Caco-2 (cell line): ENCODE measurements around the gene HINFP. TPM values are rescaled to one million over a fixed set of nuclear protein-coding genes. Genes with fewer than 3 reads are reported as not detected.

ENCODE experiments used
- BruUV-seq: library from RNA; stranded (reverse); fragments of 400-500 nt; replicated peaks from 2 replicates; lab custom pipeline; 2021; lab: Mats Ljungman, UMichigan
- CTCF ChIA-PET: fragments of 300-600 bp; sonication (Branson Sonifier 250); formaldehyde crosslinking; loops from one replicate; lab custom pipeline; 2022; ENCODE audit warnings: antibody characterized with exemption; lab: Charles Lee
- POLR2A ChIA-PET: fragments of 300-600 bp; sonication (Branson Sonifier 250); formaldehyde crosslinking; loops from one replicate; lab custom pipeline; 2022; ENCODE audit warnings: antibody characterized with exemption; lab: Charles Lee
- DNase-seq, 2 experiments: peaks; one replicate each; pipeline versions ENCODE4 v3.0.0 to v3.0.0-alpha.2; 2020 to 2022
- H3K27me3 ChIP-seq: replicated peaks from 2 replicates; pipeline ENCODE4 v1.6.0; 2011; ENCODE audit warnings: low read length; ENCODE audit not compliant: control insufficient read depth, insufficient read depth
- H3K36me3 ChIP-seq: 2 replicates; pipeline ENCODE4 v1.5.1; 2011; ENCODE audit warnings: low read length; ENCODE audit not compliant: control insufficient read depth, insufficient read depth
- H3K4me1 ChIP-seq: fragments of 250-450 bp; sonication (Bioruptor Pico); 2 replicates; pipeline ENCODE4 v1.5.1; 2020; ENCODE audit warnings: mild to moderate bottlenecking
- H3K4me3 ChIP-seq: 2 replicates; pipeline ENCODE4 v1.5.1; 2011; ENCODE audit warnings: low read depth, mild to moderate bottlenecking, control low read depth, low read length
- H3K9me3 ChIP-seq: fragments of 250-450 bp; sonication (Bioruptor Pico); 2 replicates; pipeline ENCODE4 v1.5.1; 2020; ENCODE audit warnings: mild to moderate bottlenecking, moderate library complexity
- H3K27ac Mint-ChIP-seq: one replicate; pipeline ENCODE4 v1.8.0; 2022; ENCODE audit warnings: mixed read lengths; ENCODE audit not compliant: unreplicated experiment
- H3K27me3 Mint-ChIP-seq: one replicate; pipeline ENCODE4 v1.8.0; 2022; ENCODE audit warnings: mixed read lengths; ENCODE audit not compliant: insufficient read depth, unreplicated experiment
- H3K36me3 Mint-ChIP-seq: one replicate; pipeline ENCODE4 v1.8.0; 2022; ENCODE audit warnings: mild to moderate bottlenecking, mixed read lengths; ENCODE audit not compliant: insufficient read depth, unreplicated experiment
- H3K4me1 Mint-ChIP-seq: one replicate; pipeline ENCODE4 v1.8.0; 2022; ENCODE audit warnings: low read depth, mixed read lengths; ENCODE audit not compliant: unreplicated experiment
- H3K4me3 Mint-ChIP-seq: one replicate; pipeline ENCODE4 v1.8.0; 2022; ENCODE audit warnings: mild to moderate bottlenecking, moderate library complexity, mixed read lengths; ENCODE audit not compliant: unreplicated experiment
- H3K9me3 Mint-ChIP-seq: one replicate; pipeline ENCODE4 v1.8.0; 2022; ENCODE audit warnings: mixed read lengths; ENCODE audit not compliant: unreplicated experiment
- intact Hi-C: fragments of 100-400 bp; cut with micrococcal nuclease; formaldehyde crosslinking; loops from one replicate; pipeline ENCODE4 v1.10.0; 2022; ENCODE audit not compliant: unreplicated experiment
- total RNA-seq: library from RNA; stranded (reverse); gene quantifications from 2 replicates; pipeline ENCODE4 v1.2.3, GENCODE V29; 2022
- TF ChIP-seq, protein P1 (sequence below), 2 experiments: fragments of 200-600 bp in 1 of 2; IDR thresholded peaks; 1 replicate in 1 of 2; 2 replicates in 1 of 2; pipeline versions ENCODE4 v1.5.1 to v1.8.0; 2011 to 2022; ENCODE audit warnings: antibody characterized with exemption in 1 of 2, control low read depth in 1 of 2, inconsistent platforms in 1 of 2, low read depth in 1 of 2, low read length in 1 of 2, mild to moderate bottlenecking in 1 of 2, moderate library complexity in 1 of 2; ENCODE audit not compliant: insufficient read depth in 1 of 2, severe bottlenecking in 1 of 2, unreplicated experiment in 1 of 2

The HINFP gene
- total RNA-seq, 1 experiment from 2014 or later = 61.6 TPM

DNA sequence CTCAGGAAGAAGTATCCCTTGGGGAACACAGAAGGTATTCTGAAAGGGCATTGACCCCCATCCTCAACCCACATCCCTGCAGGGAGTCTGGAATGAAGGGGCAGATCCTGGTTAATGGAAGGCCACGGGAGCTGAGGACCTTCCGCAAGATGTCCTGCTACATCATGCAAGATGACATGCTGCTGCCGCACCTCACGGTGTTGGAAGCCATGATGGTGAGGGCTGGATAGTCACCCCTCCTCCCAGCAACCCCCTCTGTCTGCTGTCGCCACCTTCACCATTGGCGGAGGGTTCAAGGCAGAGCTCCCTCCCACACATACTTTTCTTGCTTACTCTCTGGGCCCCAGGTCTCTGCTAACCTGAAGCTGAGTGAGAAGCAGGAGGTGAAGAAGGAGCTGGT, 32.8 kb downstream of the HINFP start:
- peaks cover 6% of the 10 kb centered on the region for H3K4me1 Mint-ChIP-seq
- peaks cover 20% of the 10 kb centered on the region for H3K27me3 Mint-ChIP-seq
- H3K4me3 Mint-ChIP-seq = no peak overlapping the region
- no peaks in the 10 kb centered on the region for H3K9me3 Mint-ChIP-seq
- DNase-seq = no peak
- intact Hi-C loops = no loop called here
- Histone ChIP-seq H3K27me3 (no peaks in the 10 kb centered on the region; the same call in 1 of the 2 replicates), H3K4me1 (no peaks in the 10 kb centered on the region), H3K9me3 (no peaks in the 10 kb centered on the region), H3K4me3 (no peak overlapping the region), H3K36me3 (no peaks in the 10 kb centered on the region)
- TF ChIP-seq, protein P1, sequence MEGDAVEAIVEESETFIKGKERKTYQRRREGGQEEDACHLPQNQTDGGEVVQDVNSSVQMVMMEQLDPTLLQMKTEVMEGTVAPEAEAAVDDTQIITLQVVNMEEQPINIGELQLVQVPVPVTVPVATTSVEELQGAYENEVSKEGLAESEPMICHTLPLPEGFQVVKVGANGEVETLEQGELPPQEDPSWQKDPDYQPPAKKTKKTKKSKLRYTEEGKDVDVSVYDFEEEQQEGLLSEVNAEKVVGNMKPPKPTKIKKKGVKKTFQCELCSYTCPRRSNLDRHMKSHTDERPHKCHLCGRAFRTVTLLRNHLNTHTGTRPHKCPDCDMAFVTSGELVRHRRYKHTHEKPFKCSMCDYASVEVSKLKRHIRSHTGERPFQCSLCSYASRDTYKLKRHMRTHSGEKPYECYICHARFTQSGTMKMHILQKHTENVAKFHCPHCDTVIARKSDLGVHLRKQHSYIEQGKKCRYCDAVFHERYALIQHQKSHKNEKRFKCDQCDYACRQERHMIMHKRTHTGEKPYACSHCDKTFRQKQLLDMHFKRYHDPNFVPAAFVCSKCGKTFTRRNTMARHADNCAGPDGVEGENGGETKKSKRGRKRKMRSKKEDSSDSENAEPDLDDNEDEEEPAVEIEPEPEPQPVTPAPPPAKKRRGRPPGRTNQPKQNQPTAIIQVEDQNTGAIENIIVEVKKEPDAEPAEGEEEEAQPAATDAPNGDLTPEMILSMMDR (IDR thresholded peaks at IDR 0.05; ENCODE audit: insufficient read depth in 1 of 2, low read depth in 1 of 2, low read length in 1 of 2, severe bottlenecking in 1 of 2, unreplicated experiment in 1 of 2) = no peak
- no TSS peak for BruUV-seq
- CTCF ChIA-PET = interaction anchor here (1.1 to 3.8 kb wide), 2 partner anchors 9 to 12 kb away, joined by 4 to 19 read pairs; no protein-coding TSS in a partner anchor
- POLR2A ChIA-PET = interaction anchor here (0.7 kb wide), 1 partner anchor 60 kb away, joined by 3 read pairs; no protein-coding TSS in a partner anchor
- H3K27ac Mint-ChIP-seq = no peak overlapping the region
- H3K36me3 Mint-ChIP-seq = no peaks in the 10 kb centered on the region

DNA sequence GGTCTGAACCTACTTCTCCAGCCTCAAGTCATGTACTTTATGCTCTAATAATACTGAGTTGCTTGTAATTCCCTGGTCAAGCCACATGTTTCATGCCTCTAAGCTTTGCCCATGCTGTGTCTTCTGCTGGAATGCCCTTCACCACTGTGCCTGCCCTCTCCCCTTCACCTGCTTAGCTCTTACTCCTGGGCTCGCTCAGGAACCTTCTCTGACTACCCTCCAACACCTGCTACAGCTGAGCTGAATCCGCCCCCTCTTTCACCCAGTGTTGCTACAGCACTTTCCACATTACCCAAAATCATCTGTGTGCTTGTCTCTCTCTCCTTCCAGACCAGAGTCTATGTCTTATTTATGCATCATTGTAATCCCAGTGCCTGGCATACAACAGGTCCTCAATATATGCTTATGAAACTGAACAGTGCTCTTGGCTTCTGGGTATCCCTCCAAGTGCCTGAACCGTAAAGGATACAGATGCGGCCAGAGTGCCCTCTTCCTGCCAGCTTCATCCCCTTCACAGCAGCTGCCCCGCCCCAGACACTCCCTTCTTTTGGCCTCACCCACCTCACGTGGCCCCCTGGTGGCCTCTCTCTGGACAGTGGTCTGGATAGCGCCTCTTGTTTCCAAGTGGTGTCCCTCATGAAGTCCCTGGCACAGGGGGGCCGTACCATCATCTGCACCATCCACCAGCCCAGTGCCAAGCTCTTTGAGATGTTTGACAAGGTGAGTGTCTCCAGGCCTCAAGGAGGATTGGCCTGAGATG, 34.5 kb downstream of the HINFP start:
- Mint-ChIP-seq H3K36me3 (no peaks in the 10 kb centered on the region), H3K27me3 (peaks cover 17% of the 10 kb centered on the region), H3K4me1 (peaks cover 6% of the 10 kb centered on the region), H3K4me3 (no peak overlapping the region), H3K9me3 (no peaks in the 10 kb centered on the region), H3K27ac (no peak overlapping the region)
- ChIA-PET POLR2A (no interaction called here), CTCF (interaction anchor here (0.6 to 3.8 kb wide), 7 partner anchors 8 to 69 kb away, joined by 3 to 19 read pairs (median 3); partner anchors contain the start of gene DPAGT1)
- H3K9me3 ChIP-seq = no peaks in the 10 kb centered on the region
- TF ChIP-seq, protein P1 (IDR thresholded peaks at IDR 0.05; ENCODE audit: insufficient read depth in 1 of 2, low read depth in 1 of 2, low read length in 1 of 2, severe bottlenecking in 1 of 2, unreplicated experiment in 1 of 2) = peak; percentile 61 to 78
- H3K27me3 ChIP-seq = no peaks in the 10 kb centered on the region
- intact Hi-C loops = no loop called here
- DNase-seq = peak; percentile 79 to 80
- H3K36me3 ChIP-seq = no peaks in the 10 kb centered on the region
- no TSS peak for BruUV-seq
- H3K4me1 ChIP-seq = no peaks in the 10 kb centered on the region
- no peak overlapping the region for H3K4me3 ChIP-seq

DNA sequence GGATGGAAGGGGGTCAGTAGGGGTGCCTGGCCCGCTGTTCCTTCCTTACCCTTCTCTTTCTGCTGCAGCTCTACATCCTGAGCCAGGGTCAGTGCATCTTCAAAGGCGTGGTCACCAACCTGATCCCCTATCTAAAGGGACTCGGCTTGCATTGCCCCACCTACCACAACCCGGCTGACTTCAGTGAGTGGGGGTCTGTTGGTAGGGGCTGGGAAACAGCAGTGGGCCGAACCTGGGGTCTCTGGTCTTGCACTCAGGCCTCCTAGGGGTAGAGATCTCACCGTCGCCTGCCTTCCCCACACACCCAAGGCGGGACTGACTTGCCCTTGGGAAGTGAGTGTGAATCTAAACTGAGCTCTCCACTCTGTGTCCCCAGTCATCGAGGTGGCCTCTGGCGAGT, 35.1 kb downstream of the HINFP start:
- Histone ChIP-seq H3K9me3 (no peaks in the 10 kb centered on the region), H3K36me3 (no peaks in the 10 kb centered on the region), H3K4me1 (no peaks in the 10 kb centered on the region), H3K4me3 (no peak overlapping the region), H3K27me3 (no peaks in the 10 kb centered on the region)
- DNase-seq = no peak
- Mint-ChIP-seq H3K4me1 (peaks cover 6% of the 10 kb centered on the region), H3K27ac (no peak overlapping the region), H3K36me3 (no peaks in the 10 kb centered on the region), H3K4me3 (no peak overlapping the region), H3K9me3 (no peaks in the 10 kb centered on the region), H3K27me3 (peaks cover 13% of the 10 kb centered on the region)
- BruUV-seq = no TSS peak
- intact Hi-C loops = no loop called here
- ChIA-PET POLR2A (no interaction called here), CTCF (interaction anchor here (0.8 to 3.8 kb wide), 6 partner anchors 9 to 54 kb away, joined by 3 to 19 read pairs (median 4); partner anchors contain the start of genes DPAGT1 and NHERF4)
- TF ChIP-seq, protein P1 (IDR thresholded peaks at IDR 0.05; ENCODE audit: insufficient read depth in 1 of 2, low read depth in 1 of 2, low read length in 1 of 2, severe bottlenecking in 1 of 2, unreplicated experiment in 1 of 2) = no peak
